WI38 (cell line): ENCODE results near the gene PTCHD1.

Source experiments
- H3K4me3 ChIP-seq: 2 replicates; pipeline ENCODE4 v1.5.1; 2011; ENCODE audit warnings: low read depth, mild to moderate bottlenecking, control low read depth, low read length
- CTCF ChIP-seq: IDR thresholded peaks from 2 replicates; pipeline ENCODE4 v1.5.1; 2012; ENCODE audit warnings: low read depth, mild to moderate bottlenecking, control low read depth, low read length

Gene PTCHD1

GRCh38 chrX:23334848-23335599 lies at the start of gene PTCHD1:
PTCHD1 (plus strand) TSS chrX:23334849; CDS start chrX:23334876, 27 bp downstream.
- H3K4me3 ChIP-seq: no peak within 1 kb of the TSS
- TF ChIP-seq CTCF: no peak

- no peak overlapping the region for H3K4me3 ChIP-seq
- no peak for TF ChIP-seq CTCF
Measured at GRCh38 chrX:23286731-23287130, 47.9 kb upstream of the PTCHD1 start.

GRCh38 chrX:23287191-23287725 lies 47.4 kb upstream of the PTCHD1 start:
- no peak for TF ChIP-seq CTCF
- no peak overlapping the region for H3K4me3 ChIP-seq

GRCh38 chrX:23292354-23292987 lies 42.2 kb upstream of the PTCHD1 start:
- no peak overlapping the region for H3K4me3 ChIP-seq
- TF ChIP-seq CTCF: no peak

- no peak overlapping the region for H3K4me3 ChIP-seq
- no peak for TF ChIP-seq CTCF
Measured at GRCh38 chrX:23292988-23293651, 41.5 kb upstream of the PTCHD1 start.

- no peak for TF ChIP-seq CTCF
- H3K4me3 ChIP-seq: no peak overlapping the region
Measured at GRCh38 chrX:23304881-23305280, 29.8 kb upstream of the PTCHD1 start.

- H3K4me3 ChIP-seq: no peak overlapping the region
- TF ChIP-seq CTCF: no peak
Measured at GRCh38 chrX:23311731-23312130, 22.9 kb upstream of the PTCHD1 start.
